WTC11 (cell line): Measurements from ENCODE around the gene STAB1.

Source experiments
- CBFB ChIP-seq: sonication (generic); formaldehyde crosslinking; IDR thresholded peaks from 2 replicates; pipeline ENCODE4 v1.8.1; 2022; ENCODE audit warnings: mild to moderate bottlenecking, low read depth, missing genetic modification reagents
- FOXJ3 ChIP-seq: sonication (generic); formaldehyde crosslinking; IDR thresholded peaks from 2 replicates; pipeline ENCODE4 v1.9.0; 2021; ENCODE audit warnings: missing genetic modification reagents, mild to moderate bottlenecking, borderline replicate concordance
- NFYB ChIP-seq: sonication (generic); formaldehyde crosslinking; conservative IDR thresholded peaks from 2 replicates; pipeline ENCODE4 v1.8.0; 2022; ENCODE audit warnings: low read depth, missing genetic modification reagents
- RELA ChIP-seq: sonication (generic); formaldehyde crosslinking; IDR thresholded peaks from 2 replicates; pipeline ENCODE4 v1.8.1; 2022; ENCODE audit warnings: missing genetic modification reagents, mild to moderate bottlenecking, borderline replicate concordance
- SMAD4 ChIP-seq: sonication (generic); formaldehyde crosslinking; IDR thresholded peaks from 2 replicates; pipeline ENCODE4 v1.8.0; 2022; ENCODE audit warnings: mild to moderate bottlenecking, missing genetic modification reagents
- TF ChIP-seq, protein P1 (sequence below): fragments of 200-600 bp; IDR thresholded peaks from 2 replicates; pipeline ENCODE4 v1.8.0; 2022; ENCODE audit warnings: antibody characterized with exemption
- TF ChIP-seq, protein P2 (sequence below): sonication (generic); formaldehyde crosslinking; IDR thresholded peaks from 2 replicates; pipeline ENCODE4 v1.8.1; 2023; ENCODE audit warnings: mild to moderate bottlenecking, missing genetic modification reagents, borderline replicate concordance
- TF ChIP-seq, protein P3 (sequence below): sonication (generic); formaldehyde crosslinking; IDR thresholded peaks from 2 replicates; pipeline ENCODE4 v1.8.1; 2023; ENCODE audit warnings: mild to moderate bottlenecking, missing genetic modification reagents, moderate library complexity
- TF ChIP-seq, protein P4 (sequence below): sonication (generic); formaldehyde crosslinking; IDR thresholded peaks from 2 replicates; pipeline ENCODE4 v1.8.0; 2022; ENCODE audit warnings: mild to moderate bottlenecking, missing genetic modification reagents
- TF ChIP-seq, protein P5 (sequence below): fragments of 250-450 bp; sonication (Bioruptor Pico); IDR thresholded peaks from 2 replicates; pipeline ENCODE4 v2.1.2; 2022; ENCODE audit warnings: mild to moderate bottlenecking, moderate library complexity
- TF ChIP-seq, protein P6 (sequence below): sonication (generic); formaldehyde crosslinking; IDR thresholded peaks from 2 replicates; pipeline ENCODE4 v1.8.1; 2022; ENCODE audit warnings: low read depth, mild to moderate bottlenecking, moderate library complexity, missing genetic modification reagents, borderline replicate concordance
- TF ChIP-seq, protein P7 (sequence below): sonication (generic); formaldehyde crosslinking; IDR thresholded peaks from 2 replicates; pipeline ENCODE4 v1.8.1; 2022; ENCODE audit warnings: low read depth, missing genetic modification reagents, borderline replicate concordance

DNA sequence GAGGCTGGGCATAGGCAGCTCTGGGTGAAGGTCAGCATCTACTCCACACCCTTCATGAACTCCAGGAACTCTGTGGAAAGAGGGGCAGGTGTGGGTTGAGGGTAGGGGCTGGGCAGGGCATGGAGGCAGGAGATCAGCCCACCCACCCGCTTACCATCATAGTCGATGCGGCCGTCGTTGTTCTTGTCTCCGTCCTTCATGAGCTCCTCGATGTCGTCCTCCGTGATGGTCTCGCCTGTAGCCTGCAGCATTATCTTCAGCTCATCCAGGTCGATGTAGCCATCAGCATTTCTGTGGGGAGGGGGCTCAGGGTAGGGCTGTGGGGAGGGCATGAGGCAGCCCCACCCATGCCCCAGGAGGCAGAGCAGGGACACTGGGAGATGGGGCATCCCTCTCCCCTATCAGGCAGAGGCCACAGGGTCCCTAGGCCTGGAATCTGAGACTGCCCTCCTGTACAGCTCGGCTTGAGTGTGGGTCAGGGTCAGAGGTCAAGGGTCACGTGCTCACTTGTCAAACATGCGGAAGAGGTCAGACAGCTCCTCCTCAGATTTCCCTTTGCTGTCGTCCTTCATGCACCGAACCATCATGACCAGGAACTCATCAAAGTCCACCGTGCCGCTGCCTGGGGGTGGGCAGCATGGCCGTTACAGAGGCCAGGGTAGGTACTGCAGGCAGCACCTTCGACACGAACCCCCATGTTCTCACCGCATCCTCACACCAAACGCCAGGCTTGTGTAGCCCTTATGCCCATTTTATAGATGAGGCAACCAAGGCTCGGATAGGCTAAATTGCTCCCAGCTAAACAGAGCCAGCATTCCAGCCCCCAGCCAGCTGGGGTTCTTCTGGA, 43.7 kb upstream of the STAB1 start:
- TF ChIP-seq, protein P1, sequence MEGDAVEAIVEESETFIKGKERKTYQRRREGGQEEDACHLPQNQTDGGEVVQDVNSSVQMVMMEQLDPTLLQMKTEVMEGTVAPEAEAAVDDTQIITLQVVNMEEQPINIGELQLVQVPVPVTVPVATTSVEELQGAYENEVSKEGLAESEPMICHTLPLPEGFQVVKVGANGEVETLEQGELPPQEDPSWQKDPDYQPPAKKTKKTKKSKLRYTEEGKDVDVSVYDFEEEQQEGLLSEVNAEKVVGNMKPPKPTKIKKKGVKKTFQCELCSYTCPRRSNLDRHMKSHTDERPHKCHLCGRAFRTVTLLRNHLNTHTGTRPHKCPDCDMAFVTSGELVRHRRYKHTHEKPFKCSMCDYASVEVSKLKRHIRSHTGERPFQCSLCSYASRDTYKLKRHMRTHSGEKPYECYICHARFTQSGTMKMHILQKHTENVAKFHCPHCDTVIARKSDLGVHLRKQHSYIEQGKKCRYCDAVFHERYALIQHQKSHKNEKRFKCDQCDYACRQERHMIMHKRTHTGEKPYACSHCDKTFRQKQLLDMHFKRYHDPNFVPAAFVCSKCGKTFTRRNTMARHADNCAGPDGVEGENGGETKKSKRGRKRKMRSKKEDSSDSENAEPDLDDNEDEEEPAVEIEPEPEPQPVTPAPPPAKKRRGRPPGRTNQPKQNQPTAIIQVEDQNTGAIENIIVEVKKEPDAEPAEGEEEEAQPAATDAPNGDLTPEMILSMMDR = no peak
- TF ChIP-seq, protein P2, sequence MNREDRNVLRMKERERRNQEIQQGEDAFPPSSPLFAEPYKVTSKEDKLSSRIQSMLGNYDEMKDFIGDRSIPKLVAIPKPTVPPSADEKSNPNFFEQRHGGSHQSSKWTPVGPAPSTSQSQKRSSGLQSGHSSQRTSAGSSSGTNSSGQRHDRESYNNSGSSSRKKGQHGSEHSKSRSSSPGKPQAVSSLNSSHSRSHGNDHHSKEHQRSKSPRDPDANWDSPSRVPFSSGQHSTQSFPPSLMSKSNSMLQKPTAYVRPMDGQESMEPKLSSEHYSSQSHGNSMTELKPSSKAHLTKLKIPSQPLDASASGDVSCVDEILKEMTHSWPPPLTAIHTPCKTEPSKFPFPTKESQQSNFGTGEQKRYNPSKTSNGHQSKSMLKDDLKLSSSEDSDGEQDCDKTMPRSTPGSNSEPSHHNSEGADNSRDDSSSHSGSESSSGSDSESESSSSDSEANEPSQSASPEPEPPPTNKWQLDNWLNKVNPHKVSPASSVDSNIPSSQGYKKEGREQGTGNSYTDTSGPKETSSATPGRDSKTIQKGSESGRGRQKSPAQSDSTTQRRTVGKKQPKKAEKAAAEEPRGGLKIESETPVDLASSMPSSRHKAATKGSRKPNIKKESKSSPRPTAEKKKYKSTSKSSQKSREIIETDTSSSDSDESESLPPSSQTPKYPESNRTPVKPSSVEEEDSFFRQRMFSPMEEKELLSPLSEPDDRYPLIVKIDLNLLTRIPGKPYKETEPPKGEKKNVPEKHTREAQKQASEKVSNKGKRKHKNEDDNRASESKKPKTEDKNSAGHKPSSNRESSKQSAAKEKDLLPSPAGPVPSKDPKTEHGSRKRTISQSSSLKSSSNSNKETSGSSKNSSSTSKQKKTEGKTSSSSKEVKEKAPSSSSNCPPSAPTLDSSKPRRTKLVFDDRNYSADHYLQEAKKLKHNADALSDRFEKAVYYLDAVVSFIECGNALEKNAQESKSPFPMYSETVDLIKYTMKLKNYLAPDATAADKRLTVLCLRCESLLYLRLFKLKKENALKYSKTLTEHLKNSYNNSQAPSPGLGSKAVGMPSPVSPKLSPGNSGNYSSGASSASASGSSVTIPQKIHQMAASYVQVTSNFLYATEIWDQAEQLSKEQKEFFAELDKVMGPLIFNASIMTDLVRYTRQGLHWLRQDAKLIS (CRISPR knock-in tag) = no peak
- TF ChIP-seq FOXJ3 (CRISPR knock-in tag) (no peak), SMAD4 (CRISPR knock-in tag) (no peak), RELA (CRISPR knock-in tag) (no peak), CBFB (CRISPR knock-in tag) (no peak), NFYB (CRISPR knock-in tag) (no peak)
- TF ChIP-seq, protein P3, sequence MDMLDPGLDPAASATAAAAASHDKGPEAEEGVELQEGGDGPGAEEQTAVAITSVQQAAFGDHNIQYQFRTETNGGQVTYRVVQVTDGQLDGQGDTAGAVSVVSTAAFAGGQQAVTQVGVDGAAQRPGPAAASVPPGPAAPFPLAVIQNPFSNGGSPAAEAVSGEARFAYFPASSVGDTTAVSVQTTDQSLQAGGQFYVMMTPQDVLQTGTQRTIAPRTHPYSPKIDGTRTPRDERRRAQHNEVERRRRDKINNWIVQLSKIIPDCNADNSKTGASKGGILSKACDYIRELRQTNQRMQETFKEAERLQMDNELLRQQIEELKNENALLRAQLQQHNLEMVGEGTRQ (CRISPR knock-in tag) = no peak
- TF ChIP-seq, protein P4, sequence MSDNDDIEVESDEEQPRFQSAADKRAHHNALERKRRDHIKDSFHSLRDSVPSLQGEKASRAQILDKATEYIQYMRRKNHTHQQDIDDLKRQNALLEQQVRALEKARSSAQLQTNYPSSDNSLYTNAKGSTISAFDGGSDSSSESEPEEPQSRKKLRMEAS = no peak
- TF ChIP-seq, protein P5, sequence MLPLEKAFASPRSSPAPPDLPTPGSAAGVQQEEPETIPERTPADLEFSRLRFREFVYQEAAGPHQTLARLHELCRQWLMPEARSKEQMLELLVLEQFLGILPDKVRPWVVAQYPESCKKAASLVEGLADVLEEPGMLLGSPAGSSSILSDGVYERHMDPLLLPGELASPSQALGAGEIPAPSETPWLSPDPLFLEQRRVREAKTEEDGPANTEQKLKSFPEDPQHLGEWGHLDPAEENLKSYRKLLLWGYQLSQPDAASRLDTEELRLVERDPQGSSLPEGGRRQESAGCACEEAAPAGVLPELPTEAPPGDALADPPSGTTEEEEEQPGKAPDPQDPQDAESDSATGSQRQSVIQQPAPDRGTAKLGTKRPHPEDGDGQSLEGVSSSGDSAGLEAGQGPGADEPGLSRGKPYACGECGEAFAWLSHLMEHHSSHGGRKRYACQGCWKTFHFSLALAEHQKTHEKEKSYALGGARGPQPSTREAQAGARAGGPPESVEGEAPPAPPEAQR = no peak
- TF ChIP-seq, protein P6, sequence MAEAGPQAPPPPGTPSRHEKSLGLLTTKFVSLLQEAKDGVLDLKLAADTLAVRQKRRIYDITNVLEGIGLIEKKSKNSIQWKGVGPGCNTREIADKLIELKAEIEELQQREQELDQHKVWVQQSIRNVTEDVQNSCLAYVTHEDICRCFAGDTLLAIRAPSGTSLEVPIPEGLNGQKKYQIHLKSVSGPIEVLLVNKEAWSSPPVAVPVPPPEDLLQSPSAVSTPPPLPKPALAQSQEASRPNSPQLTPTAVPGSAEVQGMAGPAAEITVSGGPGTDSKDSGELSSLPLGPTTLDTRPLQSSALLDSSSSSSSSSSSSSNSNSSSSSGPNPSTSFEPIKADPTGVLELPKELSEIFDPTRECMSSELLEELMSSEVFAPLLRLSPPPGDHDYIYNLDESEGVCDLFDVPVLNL (CRISPR knock-in tag) = no peak
- TF ChIP-seq, protein P7, sequence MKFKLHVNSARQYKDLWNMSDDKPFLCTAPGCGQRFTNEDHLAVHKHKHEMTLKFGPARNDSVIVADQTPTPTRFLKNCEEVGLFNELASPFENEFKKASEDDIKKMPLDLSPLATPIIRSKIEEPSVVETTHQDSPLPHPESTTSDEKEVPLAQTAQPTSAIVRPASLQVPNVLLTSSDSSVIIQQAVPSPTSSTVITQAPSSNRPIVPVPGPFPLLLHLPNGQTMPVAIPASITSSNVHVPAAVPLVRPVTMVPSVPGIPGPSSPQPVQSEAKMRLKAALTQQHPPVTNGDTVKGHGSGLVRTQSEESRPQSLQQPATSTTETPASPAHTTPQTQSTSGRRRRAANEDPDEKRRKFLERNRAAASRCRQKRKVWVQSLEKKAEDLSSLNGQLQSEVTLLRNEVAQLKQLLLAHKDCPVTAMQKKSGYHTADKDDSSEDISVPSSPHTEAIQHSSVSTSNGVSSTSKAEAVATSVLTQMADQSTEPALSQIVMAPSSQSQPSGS (CRISPR knock-in tag) = no peak
